Activated B cell treated with CpG ODN at 0.5 μM for 24 hours (primary cell): Measurements from ENCODE around the gene CACTIN. TPM values are rescaled to one million over a fixed set of nuclear protein-coding genes. Genes with fewer than 3 reads are reported as not detected.
"Not testable (repeated sequence)": the region's sequence is repeated elsewhere in the genome, so short reads cannot be mapped to it uniquely, and the experiment has no call there.

Source experiments
- ATAC-seq: fragments of 200-7000 bp; cut with Tn5 transposase; one replicate; pipeline ENCODE4 v1.10.0; 2021; ENCODE audit warnings: low read depth, mild to moderate bottlenecking, moderate library complexity
- CTCF ChIA-PET: fragments of 350-600 bp; sonication (Branson Sonifier 250); formaldehyde crosslinking; loops from one replicate; lab custom pipeline; 2021; ENCODE audit warnings: antibody characterized with exemption; lab: Charles Lee
- POLR2A ChIA-PET: fragments of 350-600 bp; sonication (Branson Sonifier 250); formaldehyde crosslinking; loops from one replicate; lab custom pipeline; 2021; ENCODE audit warnings: antibody characterized with exemption; lab: Charles Lee
- DNase-seq: peaks from one replicate; pipeline ENCODE4 v3.0.0; 2022
- H3K27ac Mint-ChIP-seq: one replicate; pipeline ENCODE4 v1.8.0; 2020; ENCODE audit warnings: mixed read lengths
- H3K27me3 Mint-ChIP-seq: one replicate; pipeline ENCODE4 v1.8.0; 2021; ENCODE audit warnings: mixed read lengths
- H3K36me3 Mint-ChIP-seq: one replicate; pipeline ENCODE4 v1.8.0; 2021; ENCODE audit warnings: low read depth, mixed read lengths
- H3K4me1 Mint-ChIP-seq: one replicate; pipeline ENCODE4 v1.8.0; 2021; ENCODE audit warnings: mixed read lengths
- H3K4me3 Mint-ChIP-seq: one replicate; pipeline ENCODE4 v1.8.0; 2020; ENCODE audit warnings: mild to moderate bottlenecking, mixed read lengths
- H3K9me3 Mint-ChIP-seq: one replicate; pipeline ENCODE4 v1.8.0; 2020; ENCODE audit warnings: mixed read lengths
- intact Hi-C: fragments of 100-400 bp; cut with micrococcal nuclease; formaldehyde crosslinking; loops from one replicate; pipeline ENCODE4 v1.15.1; 2024
- total RNA-seq: library from RNA; stranded (reverse); gene quantifications from 2 replicates; pipeline ENCODE4 v1.2.3, GENCODE V29; 2022
- TF ChIP-seq, protein P1 (sequence below): fragments of 200-600 bp; IDR thresholded peaks from one replicate; pipeline ENCODE4 v1.8.0; 2022; ENCODE audit warnings: antibody characterized with exemption, mild to moderate bottlenecking

CACTIN gene
- total RNA-seq, 1 donor from 2014 or later: 48.1 TPM

DNA sequence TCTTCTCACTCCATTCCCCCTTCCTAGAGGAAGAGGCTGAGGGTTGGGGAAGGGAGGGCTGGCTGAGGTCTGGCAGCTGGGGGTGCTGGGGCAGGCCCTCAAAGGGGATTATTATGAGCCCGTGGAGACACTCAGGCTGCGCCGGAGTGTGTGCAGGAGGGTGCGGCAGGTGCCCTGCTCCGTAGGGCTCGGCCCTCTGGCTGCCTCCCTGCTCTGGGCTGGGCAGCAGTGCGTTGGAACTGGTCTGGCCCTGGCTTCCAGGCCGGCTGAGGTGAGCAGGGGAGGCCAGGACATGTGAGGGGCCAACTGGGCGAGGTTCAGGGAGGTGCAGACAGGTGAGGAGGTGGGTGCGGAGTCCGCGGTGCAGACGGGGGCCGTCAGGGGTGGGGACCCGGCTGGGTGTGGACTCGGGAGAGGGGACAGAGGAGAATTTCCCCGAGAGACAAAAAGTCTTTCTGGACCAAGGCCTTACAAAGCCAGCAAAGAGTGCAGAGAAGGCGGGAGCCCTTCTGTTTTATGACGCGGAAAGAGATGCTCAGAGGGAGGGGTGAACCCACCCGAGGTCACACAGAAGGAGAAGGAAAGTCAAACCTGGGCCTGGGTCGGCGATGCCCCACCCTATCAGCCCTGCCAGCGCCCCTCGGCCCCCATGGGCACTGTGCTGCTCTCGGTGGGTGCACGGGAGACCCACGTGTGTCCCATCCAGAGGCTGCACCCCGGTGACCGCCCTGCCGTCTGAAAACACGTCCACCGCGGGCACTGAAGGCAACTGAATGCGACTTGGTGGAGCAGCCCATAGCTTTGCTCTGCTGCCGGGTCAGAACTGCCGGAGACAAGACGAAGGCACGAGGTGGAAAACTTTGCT, 42.7 kb upstream of the CACTIN start:
- H3K27ac Mint-ChIP-seq: no peak overlapping the region
- ATAC-seq (no peak), DNase-seq (no peak)
- ChIA-PET POLR2A (no interaction called here), CTCF (no interaction called here)
- intact Hi-C loops: loop anchor here (5.0 kb wide), 1 partner anchor 533 kb away; no protein-coding TSS in a partner anchor
- TF ChIP-seq, protein P1, sequence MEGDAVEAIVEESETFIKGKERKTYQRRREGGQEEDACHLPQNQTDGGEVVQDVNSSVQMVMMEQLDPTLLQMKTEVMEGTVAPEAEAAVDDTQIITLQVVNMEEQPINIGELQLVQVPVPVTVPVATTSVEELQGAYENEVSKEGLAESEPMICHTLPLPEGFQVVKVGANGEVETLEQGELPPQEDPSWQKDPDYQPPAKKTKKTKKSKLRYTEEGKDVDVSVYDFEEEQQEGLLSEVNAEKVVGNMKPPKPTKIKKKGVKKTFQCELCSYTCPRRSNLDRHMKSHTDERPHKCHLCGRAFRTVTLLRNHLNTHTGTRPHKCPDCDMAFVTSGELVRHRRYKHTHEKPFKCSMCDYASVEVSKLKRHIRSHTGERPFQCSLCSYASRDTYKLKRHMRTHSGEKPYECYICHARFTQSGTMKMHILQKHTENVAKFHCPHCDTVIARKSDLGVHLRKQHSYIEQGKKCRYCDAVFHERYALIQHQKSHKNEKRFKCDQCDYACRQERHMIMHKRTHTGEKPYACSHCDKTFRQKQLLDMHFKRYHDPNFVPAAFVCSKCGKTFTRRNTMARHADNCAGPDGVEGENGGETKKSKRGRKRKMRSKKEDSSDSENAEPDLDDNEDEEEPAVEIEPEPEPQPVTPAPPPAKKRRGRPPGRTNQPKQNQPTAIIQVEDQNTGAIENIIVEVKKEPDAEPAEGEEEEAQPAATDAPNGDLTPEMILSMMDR: no peak
- H3K4me3 Mint-ChIP-seq: no peak overlapping the region
- peaks cover 6% of the 10 kb centered on the region for H3K36me3 Mint-ChIP-seq
- no peaks in the 10 kb centered on the region for H3K27me3 Mint-ChIP-seq
- no peaks in the 10 kb centered on the region for H3K9me3 Mint-ChIP-seq
- H3K4me1 Mint-ChIP-seq: peaks cover 46% of the 10 kb centered on the region

DNA sequence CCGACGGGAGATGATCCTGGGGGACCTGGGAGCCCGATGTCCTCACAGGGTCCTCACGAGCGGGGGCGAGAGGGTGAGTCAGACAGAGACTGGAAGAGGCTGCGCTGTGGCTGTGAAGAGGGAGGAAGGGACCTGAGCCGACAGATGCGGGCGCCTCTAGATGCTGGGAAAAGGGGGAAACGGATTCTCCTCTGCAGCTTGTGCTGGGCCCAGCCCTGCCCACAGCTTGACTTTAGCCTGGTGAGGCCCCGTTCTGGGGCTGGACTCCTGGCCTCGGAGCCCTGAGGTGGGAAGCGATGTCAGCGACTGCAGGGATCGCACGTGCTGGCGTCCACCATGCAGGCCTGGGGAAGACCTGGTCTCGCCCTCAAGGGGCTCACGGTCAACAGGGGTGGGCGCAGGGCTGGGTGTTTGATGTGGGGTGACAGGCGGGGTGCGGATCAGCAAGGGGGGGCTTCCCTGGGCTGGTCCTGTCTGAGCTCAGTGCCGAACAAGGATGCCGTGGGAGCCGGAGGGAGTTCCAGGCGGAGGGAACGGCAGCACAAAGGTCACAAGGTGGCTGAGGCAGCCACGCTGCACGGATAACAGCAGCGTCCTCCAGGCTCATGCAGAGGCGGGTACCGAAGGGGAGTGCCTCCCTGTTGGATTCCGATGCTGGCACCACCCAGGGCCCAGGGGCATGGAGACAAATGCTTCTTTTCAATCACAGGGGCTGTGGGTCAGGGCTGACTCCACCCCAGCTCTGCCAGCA, 41.9 kb upstream of the CACTIN start:
- intact Hi-C loops: loop anchor here (5.0 kb wide), 1 partner anchor 534 kb away; no protein-coding TSS in a partner anchor
- TF ChIP-seq, protein P1: no peak
- Mint-ChIP-seq H3K36me3 (peaks cover 13% of the 10 kb centered on the region), H3K9me3 (no peaks in the 10 kb centered on the region), H3K4me3 (no peak overlapping the region), H3K4me1 (peaks cover 52% of the 10 kb centered on the region), H3K27ac (no peak overlapping the region), H3K27me3 (no peaks in the 10 kb centered on the region)
- DNase-seq (no peak), ATAC-seq (no peak)
- CTCF ChIA-PET: no interaction called here
- POLR2A ChIA-PET: interaction anchor here (1.4 kb wide), 1 partner anchor 20 kb away, joined by 3 read pairs; no protein-coding TSS in a partner anchor

DNA sequence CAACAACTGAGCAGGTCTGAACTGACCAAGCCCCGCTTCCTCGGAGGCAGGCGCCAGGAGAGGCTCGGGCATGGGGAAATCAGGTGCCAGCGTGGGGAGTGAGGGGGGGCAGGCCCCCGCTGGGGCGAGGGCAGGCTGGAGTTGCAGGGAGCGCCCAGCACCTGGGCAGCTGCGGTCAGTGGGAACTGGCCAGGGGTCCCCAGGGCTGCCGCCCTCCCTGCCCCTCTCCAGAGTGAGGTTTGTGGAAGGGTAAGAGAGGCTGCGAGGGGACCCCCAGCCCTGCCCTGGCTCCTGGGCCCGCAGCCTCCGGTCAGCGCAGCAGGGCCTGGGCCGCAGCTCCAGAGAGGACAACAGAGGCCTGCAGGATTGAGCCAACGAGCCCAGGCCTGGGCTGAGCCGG, 41.2 kb upstream of the CACTIN start:
- Mint-ChIP-seq H3K4me1 (peaks cover 49% of the 10 kb centered on the region), H3K36me3 (peaks cover 17% of the 10 kb centered on the region), H3K9me3 (no peaks in the 10 kb centered on the region), H3K27ac (no peak overlapping the region), H3K27me3 (no peaks in the 10 kb centered on the region), H3K4me3 (no peak overlapping the region)
- no peak for ATAC-seq
- no peak for DNase-seq
- intact Hi-C loops: loop anchor here (5.0 kb wide), 1 partner anchor 535 kb away; no protein-coding TSS in a partner anchor
- ChIA-PET CTCF (no interaction called here), POLR2A (interaction anchor here (1.4 kb wide), 1 partner anchor 21 kb away, joined by 3 read pairs; no protein-coding TSS in a partner anchor)
- TF ChIP-seq, protein P1: no peak

DNA sequence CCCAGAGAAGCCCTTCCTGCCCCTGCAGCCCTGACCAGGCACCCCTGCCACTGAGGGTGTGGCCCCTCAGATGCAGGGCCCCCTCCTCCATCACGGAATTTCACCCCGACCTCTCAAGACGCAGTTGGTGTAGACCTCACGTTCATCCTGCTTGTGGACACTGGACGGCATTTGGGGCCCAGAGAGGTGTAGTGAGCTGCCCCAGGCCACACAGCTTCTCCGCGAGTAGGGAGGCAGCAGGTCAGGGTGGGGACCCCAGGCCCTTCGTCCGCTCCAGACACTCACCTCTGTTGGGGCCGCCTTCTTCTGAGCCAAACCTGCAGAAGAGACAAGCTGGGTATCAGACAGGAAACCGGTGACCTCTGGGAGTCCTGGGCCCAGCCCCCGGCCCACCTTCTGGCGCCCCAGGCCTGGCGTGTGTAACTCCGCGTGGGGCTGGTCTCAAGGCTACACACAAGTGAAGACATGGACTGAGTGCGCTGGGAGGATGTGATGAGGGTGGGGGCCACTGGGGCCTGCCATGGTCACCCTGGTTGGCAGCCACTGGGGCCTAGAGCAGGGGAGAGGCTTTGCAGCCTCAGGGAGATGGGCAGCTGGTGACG, 40.5 kb upstream of the CACTIN start:
- Mint-ChIP-seq H3K4me3 (no peak overlapping the region), H3K27ac (no peak overlapping the region), H3K27me3 (no peaks in the 10 kb centered on the region), H3K36me3 (peaks cover 17% of the 10 kb centered on the region), H3K4me1 (peaks cover 46% of the 10 kb centered on the region), H3K9me3 (no peaks in the 10 kb centered on the region)
- ChIA-PET CTCF (interaction anchor here (1.4 to 2.5 kb wide), 2 partner anchors 33 to 36 kb away, joined by 3 to 15 read pairs; partner anchors contain the start of gene PIP5K1C), POLR2A (interaction anchor here (1.4 kb wide), 1 partner anchor 21 kb away, joined by 3 read pairs; no protein-coding TSS in a partner anchor)
- TF ChIP-seq, protein P1: no peak
- intact Hi-C loops: loop anchor here (5.0 kb wide), 1 partner anchor 535 kb away; no protein-coding TSS in a partner anchor
- DNase-seq: no peak
- ATAC-seq: no peak

DNA sequence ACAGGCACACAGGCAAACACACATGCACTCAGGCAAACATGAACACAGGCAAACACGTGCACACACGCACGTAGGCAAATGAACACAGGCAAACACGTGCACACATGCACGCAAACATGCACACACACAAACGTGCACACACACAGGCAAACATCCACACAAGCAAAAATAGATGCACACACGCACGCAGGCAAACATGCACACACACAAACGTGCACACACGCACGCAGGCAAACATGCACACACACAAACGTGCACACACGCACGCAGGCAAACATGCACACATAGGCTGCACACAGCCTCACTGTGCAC, 39.9 kb upstream of the CACTIN start:
- not testable (repeated sequence) for H3K27ac Mint-ChIP-seq, DNase-seq, ATAC-seq, H3K4me3 Mint-ChIP-seq, H3K9me3 Mint-ChIP-seq, H3K27me3 Mint-ChIP-seq
- Mint-ChIP-seq H3K4me1 (peaks cover 40% of the 10 kb centered on the region), H3K36me3 (peaks cover 19% of the 10 kb centered on the region)
- ChIA-PET POLR2A (interaction anchor here (1.8 kb wide), 1 partner anchor 10 kb away, joined by 7 read pairs; no protein-coding TSS in a partner anchor), CTCF (interaction anchor here (0.6 to 2.5 kb wide), 10 partner anchors 23 to 186 kb away, joined by 3 to 15 read pairs (median 4); partner anchors contain the start of genes MFSD12, PIP5K1C and TJP3)
- intact Hi-C loops: loop anchor here (1.0 to 5.0 kb wide), 2 partner anchors 156 to 536 kb away; no protein-coding TSS in a partner anchor
